GM19035 (cell line): ENCODE measurements around the gene GHR.

Experiments
- ATAC-seq: cut with Tn5 transposase; IDR thresholded peaks from one replicate; pipeline ENCODE4 v1.9.1; 2021; ENCODE audit not compliant: unreplicated experiment

Gene GHR

GRCh38 chr5:42761791-42762190 is 338.6 kb downstream of the GHR start:
- ATAC-seq: no peak

DNA sequence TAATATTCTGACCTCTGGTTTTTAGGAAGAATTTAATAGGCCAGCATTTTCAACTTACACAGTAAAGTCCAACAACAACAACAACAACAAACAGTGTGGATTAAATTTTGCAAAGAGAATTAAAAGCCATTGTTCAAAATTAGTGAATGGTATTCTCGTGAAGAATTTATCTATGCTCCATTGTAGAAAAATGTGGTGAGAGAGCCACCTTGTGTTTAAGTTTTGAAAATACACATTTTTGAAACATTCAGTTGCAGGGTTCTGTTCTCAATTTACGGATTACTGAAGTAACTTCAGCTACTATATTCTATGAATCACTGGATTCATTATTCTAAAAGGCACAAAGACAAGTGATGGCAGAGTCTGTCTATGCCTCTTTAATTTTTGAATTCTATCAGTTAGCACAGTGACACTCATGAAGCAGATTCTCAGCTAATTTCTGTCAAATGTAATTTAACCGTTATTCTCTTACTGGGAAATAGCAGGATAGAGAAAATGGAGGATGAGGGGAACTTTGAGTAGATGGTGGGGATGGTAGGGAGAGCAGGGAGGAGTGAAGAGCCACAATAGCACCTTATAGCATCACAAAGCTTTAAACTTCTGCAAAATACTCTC is 344.4 kb downstream of the GHR start:
- no peak for ATAC-seq

DNA sequence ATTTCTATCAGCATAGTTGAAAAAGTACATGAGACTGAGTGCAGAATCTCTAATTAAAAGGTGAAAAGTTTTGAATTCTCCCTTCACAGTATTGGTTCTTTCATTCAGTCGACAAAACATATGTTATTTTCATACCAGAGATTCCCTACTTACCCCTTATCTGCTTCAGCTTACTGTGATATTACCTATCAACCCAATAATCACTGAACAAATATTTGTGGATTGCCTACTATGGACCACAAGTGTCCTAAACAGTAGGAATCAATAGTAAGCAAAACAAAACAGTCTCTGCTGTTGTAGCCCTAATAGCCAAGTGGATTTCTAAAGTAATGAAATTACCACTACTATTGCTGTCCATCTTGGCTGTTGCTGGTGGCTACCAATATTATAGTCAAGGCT is 344.9 kb downstream of the GHR start:
- no peak for ATAC-seq

- ATAC-seq: no peak
These were observed 346.8 kb downstream of the GHR start for GRCh38 chr5:42770003-42770402.
